ENCODE results near the gene TMEM108.

The TMEM108 gene

GRCh38 chr3:133089906-133090485 is 51.8 kb downstream of the TMEM108 start:
- Histone ChIP-seq H4K20me1 (ENCODE audit: control insufficient read depth, insufficient read depth, low read depth, low read length) (no peaks in the 10 kb centered on the region), H3K36me3 (ENCODE audit: control insufficient read depth, low read length) (no peaks in the 10 kb centered on the region), H3K9me2 (replicated peaks; ENCODE audit: control insufficient read depth, low read length) (no peaks in the 10 kb centered on the region), H3K4me1 (ENCODE audit: control insufficient read depth, low read length) (no peaks in the 10 kb centered on the region), H3K4me3 (ENCODE audit: low read length) (no peak overlapping the region), H3F3A (ENCODE audit: control insufficient read depth, insufficient read depth) (no peaks in the 10 kb centered on the region), H3K4me2 (ENCODE audit: low read length) (no peak overlapping the region), H3K79me2 (ENCODE audit: control insufficient read depth, low read length) (no peaks in the 10 kb centered on the region), H3K27me3 (ENCODE audit: control insufficient read depth, low read length) (no peaks in the 10 kb centered on the region), H3K27ac (ENCODE audit: low read depth, low read length) (no peak overlapping the region), H3K9me3 (ENCODE audit: control insufficient read depth, insufficient read depth, low read length) (no peaks in the 10 kb centered on the region)
- TF ChIP-seq EZH2phosphoT487 (IDR thresholded peaks at IDR 0.05; ENCODE audit: borderline replicate concordance, low read length) (no peak), CTCF (IDR thresholded peaks at IDR 0.05; ENCODE audit: low read depth, low read length, poor library complexity, severe bottlenecking) (no peak)

GRCh38 chr3:133092681-133093080 is 54.5 kb downstream of the TMEM108 start:
- no peaks in the 10 kb centered on the region for H3K79me2 ChIP-seq (ENCODE audit: control insufficient read depth, low read length)
- no peaks in the 10 kb centered on the region for H3K27me3 ChIP-seq (ENCODE audit: control insufficient read depth, low read length)

GRCh38 chr3:133093366-133093765 is 55.2 kb downstream of the TMEM108 start:
- TF ChIP-seq CTCF (IDR thresholded peaks at IDR 0.05; ENCODE audit: low read depth, low read length, poor library complexity, severe bottlenecking), result no peak
- no peak for TF ChIP-seq EZH2phosphoT487 (IDR thresholded peaks at IDR 0.05; ENCODE audit: borderline replicate concordance, low read length)
- Histone ChIP-seq H3K4me2 (ENCODE audit: low read length) (no peak overlapping the region), H3K79me2 (ENCODE audit: control insufficient read depth, low read length) (no peaks in the 10 kb centered on the region), H3K4me1 (ENCODE audit: control insufficient read depth, low read length) (no peaks in the 10 kb centered on the region), H3K9me3 (ENCODE audit: control insufficient read depth, insufficient read depth, low read length) (no peaks in the 10 kb centered on the region), H3K36me3 (ENCODE audit: control insufficient read depth, low read length) (no peaks in the 10 kb centered on the region), H3K9me2 (replicated peaks; ENCODE audit: control insufficient read depth, low read length) (no peaks in the 10 kb centered on the region), H3K27ac (ENCODE audit: low read depth, low read length) (no peak overlapping the region), H4K20me1 (ENCODE audit: control insufficient read depth, insufficient read depth, low read depth, low read length) (no peaks in the 10 kb centered on the region), H3K4me3 (ENCODE audit: low read length) (no peak overlapping the region), H3K27me3 (ENCODE audit: control insufficient read depth, low read length) (no peaks in the 10 kb centered on the region), H3F3A (ENCODE audit: control insufficient read depth, insufficient read depth) (no peaks in the 10 kb centered on the region)

More at GRCh38 chr3:133092681-133093080, 54.5 kb downstream of the TMEM108 start:
- Histone ChIP-seq H3K4me1 (ENCODE audit: control insufficient read depth, low read length) (no peaks in the 10 kb centered on the region), H3K9me2 (replicated peaks; ENCODE audit: control insufficient read depth, low read length) (no peaks in the 10 kb centered on the region), H3K4me2 (ENCODE audit: low read length) (no peak overlapping the region), H3K9me3 (ENCODE audit: control insufficient read depth, insufficient read depth, low read length) (no peaks in the 10 kb centered on the region), H3K4me3 (ENCODE audit: low read length) (no peak overlapping the region), H3K27ac (ENCODE audit: low read depth, low read length) (no peak overlapping the region), H3F3A (ENCODE audit: control insufficient read depth, insufficient read depth) (no peaks in the 10 kb centered on the region), H3K36me3 (ENCODE audit: control insufficient read depth, low read length) (no peaks in the 10 kb centered on the region), H4K20me1 (ENCODE audit: control insufficient read depth, insufficient read depth, low read depth, low read length) (no peaks in the 10 kb centered on the region)
- TF ChIP-seq EZH2phosphoT487 (IDR thresholded peaks at IDR 0.05; ENCODE audit: borderline replicate concordance, low read length) (no peak), CTCF (IDR thresholded peaks at IDR 0.05; ENCODE audit: low read depth, low read length, poor library complexity, severe bottlenecking) (no peak)
